GM18505 (cell line): ENCODE measurements around the gene SCGB1A1.
A peak's percentile ranks its signal among the peaks of the same experiment; 100 is the strongest.
"Not testable (repeated sequence)": the region's sequence is repeated elsewhere in the genome, so short reads cannot be mapped to it uniquely, and the experiment has no call there.

Source experiments
- ATAC-seq: cut with Tn5 transposase; IDR thresholded peaks from one replicate; pipeline ENCODE4 v1.9.1; 2021; ENCODE audit not compliant: unreplicated experiment
- POLR2A ChIP-seq: IDR thresholded peaks from 4 replicates; pipeline ENCODE4 v1.6.1; 2011; ENCODE audit warnings: borderline replicate concordance; ENCODE audit not compliant: insufficient read depth, insufficient read length; ENCODE audit errors: extremely low read depth

Gene SCGB1A1, protein sequence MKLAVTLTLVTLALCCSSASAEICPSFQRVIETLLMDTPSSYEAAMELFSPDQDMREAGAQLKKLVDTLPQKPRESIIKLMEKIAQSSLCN

DNA sequence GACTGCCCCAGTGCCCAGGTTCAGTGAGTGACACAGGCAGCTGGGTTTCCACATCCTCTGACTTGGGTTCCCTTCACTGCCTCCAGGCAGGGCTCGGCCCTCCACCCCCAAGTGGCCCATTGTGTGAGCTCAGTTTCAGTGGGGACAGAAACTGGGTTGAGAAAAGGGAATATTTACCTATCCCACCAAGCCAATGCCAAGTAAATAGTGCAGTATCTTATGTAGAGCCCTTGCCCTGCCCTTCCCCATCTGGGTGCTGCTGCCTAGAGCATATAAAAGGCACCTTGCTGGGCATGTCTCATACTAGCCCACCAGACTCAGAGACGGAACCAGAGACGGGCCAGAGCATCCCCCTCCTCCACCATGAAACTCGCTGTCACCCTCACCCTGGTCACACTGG is at the start of gene SCGB1A1:
Gene SCGB1A1 (plus strand): TSS at position 301 of the 400 bp plus-strand sequence. CDS start 63 bp downstream, at position 364.
- ATAC-seq = no peak

DNA sequence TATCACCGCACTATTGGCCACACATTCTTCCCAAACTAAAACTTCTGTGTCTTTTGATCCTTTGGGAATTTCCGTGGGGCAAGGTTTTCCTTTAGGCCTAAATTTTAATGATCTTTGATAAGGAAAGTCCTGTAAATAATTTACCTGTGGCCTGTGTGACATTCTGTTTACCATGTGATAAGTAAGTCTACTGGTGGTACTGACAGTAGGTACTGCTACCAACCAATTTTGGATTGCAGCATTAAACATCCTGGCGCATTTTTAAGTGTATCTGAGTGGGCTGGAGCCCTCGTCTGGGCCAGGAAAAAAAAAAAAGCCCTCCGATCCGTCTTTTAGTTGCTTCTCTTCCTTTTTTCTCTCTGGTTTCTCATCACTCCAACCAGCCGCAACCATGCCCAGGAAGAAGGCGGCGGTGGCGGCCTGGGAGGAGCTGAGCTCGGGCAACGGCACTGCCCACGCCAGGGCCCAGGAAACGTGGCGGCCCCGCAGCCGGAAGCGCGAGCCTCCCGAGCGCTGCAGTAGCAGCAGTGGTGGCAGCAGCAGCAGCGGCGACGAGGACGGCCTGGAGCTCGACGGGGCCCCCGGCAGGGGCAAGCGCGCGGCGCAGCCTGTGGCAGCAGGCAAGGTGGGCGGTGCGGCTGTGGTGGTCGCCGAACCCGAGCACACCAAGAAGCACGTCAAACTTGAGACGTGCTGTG is 47.9 kb upstream of the SCGB1A1 start:
- peak; percentile 34 for TF ChIP-seq POLR2A
- no peak for ATAC-seq

More for the DNA sequence above, at the start of gene SCGB1A1:
- TF ChIP-seq POLR2A = no peak

DNA sequence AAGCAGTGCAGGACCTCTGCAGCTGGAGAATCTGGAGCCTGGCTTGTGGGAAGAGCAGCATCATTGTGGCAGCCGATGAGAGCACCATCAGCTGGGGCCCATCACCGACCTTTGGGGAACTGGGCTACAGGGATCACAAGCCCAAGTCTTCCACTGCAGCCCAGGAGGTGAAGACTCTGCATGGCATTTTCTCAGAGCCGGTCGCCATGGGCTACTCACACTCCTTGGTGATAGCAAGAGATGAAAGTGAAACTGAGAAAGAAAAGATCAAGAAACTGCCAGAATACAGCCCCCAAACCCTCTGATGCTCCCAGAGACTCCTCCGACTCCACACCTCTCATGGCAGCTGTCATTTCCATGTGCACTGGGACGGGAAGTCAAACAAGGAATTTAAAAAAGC is 46.0 kb upstream of the SCGB1A1 start:
- no peak for TF ChIP-seq POLR2A
- ATAC-seq = no peak

DNA sequence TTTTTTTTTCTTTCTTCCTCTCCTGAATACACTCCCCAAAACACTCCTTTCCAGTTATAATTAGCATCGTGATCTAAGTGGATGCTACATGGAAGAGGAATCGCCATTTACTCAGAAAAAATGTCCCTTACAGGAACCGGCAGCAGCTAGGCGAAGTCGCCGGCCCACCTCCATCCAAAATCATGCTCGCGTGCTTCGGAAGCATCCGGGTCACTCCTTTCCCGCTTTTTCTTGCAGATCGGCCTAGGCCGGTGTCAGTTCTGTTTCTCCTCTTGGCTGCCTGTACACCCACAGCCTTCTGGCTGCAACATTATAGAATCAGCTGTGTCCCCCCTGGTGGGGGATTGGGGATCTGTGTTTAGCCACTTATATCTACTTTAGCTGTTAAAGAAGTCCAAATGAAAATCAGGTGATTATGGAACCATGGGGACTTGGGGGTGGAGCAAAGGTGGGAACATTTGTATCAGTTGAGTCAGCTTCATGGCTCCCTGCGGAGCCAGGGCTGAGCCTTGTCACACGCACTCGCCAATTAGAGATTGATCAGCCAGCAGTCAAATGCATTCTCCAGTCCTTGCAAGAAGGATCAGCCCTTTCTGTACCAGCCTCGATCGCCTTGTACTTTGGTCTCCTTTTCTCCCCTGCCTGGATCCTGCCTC is 45.2 kb upstream of the SCGB1A1 start:
- TF ChIP-seq POLR2A = no peak
- no peak for ATAC-seq

DNA sequence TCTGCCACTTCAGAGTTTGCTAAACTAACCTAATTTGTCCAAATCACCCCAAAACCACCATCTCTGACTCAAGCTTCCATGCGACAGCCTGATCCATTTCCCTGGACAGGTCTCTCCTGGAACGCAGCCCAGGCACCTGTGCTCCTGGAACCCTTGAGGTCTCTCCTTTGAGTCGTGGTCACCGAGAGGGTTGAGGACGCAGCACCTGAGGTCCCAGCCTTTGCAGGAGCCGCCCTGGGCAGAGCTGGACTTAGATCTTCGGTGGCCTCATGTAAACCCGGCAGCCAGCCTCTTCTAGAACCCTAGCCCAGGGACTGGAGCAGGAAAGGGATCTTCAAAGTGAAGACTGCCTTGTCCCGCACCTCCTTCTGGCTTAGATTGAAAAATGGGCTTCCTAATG is 44.0 kb upstream of the SCGB1A1 start:
- no peak for ATAC-seq
- no peak for TF ChIP-seq POLR2A

DNA sequence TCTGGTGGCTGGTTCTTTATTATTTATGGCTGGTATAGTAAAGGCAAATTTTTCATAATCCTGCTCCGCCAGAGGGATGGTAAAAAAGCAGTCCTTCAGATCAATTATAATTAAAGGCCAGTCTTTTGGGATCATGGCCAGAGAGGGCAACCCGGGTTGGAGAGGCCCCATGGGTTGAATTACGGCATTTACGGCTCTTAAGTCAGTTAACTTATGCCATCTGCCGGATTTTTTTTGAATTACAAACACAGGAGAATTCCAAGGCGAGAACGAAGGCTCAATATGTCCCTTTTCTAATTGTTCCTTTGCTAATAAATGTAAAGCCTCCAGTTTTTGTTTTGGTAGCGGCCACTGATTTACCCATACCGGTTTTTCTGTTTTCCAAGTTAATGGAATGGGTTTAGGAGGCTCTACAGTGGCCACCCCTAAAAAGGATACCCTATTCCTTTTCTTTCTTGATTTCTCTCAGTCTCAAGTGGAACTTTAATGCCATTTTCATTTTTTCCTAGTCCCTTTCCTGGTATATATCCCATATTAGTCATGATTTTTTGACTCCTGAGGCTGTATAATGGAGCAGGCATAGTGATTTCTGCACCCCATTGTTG is 40.3 kb upstream of the SCGB1A1 start:
- not testable (repeated sequence) for ATAC-seq

DNA sequence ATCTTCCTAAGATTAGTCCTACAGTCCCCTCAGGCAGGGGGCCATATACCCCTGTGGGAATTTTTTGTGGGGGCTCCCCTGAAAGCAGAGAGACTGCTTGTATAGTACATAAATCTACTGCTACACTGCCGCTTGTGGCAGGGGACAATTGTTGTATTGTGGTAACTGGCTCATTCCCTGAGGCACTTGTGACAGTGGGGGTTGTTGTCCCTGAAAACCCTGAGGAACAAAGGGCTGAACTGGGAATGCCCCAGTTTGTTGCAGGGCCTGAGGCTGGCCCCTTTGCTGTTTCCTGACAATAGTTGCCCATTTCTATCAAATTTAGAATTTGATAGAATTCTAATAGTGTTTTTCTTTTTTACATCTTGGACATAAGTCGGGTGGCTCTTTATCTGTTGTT is 39.2 kb upstream of the SCGB1A1 start:
- not testable (repeated sequence) for ATAC-seq

DNA sequence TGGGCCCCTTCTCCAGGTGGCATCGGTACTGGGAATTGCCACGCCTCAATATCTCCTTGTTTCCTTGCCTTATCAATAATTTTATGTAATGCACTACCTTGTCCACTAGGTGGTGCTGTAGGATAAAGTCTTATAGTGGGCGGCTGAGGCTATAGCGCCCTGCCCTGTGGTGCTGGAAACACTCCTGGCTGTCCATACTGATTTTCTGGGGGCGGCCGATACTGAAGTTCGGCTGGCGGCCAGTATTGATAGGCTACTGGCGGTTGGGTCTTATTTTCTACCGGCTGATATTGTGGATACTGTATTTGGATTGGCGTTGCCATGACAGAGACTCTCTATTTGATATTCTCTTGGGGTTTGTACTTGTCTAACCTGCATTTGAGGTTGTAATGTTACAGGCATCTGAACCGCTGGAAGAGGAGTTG is 38.0 kb upstream of the SCGB1A1 start:
- not testable (repeated sequence) for ATAC-seq

DNA sequence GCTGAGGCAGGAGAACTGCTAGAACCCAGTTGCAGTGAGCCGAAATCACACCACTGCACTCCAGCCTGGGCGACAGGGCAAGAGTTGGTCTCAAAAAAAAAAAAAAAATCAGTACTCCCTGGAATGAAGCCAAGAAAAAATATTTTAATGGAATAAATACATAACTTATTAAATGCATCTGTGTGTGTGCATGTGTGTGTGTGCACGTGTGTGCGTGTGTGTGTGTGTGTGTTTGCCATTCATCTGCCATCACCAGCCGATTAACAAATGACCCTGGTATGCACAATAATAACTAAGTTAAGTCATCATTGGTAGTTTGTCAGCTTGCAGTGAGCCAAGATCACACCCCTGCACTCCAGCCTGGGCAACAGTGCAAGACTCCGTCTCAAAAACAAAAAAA is 35.0 kb upstream of the SCGB1A1 start:
- no peak for TF ChIP-seq POLR2A
- no peak for ATAC-seq

DNA sequence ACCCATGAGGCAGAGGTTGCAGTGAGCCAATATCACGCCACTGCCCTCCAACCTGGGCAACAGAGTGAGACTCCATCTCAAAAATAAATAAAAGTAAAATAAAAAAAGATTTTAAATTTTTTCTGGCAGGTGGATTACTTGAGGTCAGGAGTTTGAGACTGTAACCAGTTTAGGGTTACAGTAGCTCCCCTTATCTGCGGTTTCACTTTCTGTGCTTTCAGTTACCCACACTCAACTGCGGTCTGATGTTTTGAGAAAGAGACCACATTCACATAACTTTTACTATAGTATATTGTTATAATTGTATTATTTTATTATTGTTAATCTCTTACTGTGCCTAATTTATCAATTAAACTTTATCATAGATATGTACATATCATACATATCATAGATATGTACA is 32.8 kb upstream of the SCGB1A1 start:
- not testable (repeated sequence) for ATAC-seq

DNA sequence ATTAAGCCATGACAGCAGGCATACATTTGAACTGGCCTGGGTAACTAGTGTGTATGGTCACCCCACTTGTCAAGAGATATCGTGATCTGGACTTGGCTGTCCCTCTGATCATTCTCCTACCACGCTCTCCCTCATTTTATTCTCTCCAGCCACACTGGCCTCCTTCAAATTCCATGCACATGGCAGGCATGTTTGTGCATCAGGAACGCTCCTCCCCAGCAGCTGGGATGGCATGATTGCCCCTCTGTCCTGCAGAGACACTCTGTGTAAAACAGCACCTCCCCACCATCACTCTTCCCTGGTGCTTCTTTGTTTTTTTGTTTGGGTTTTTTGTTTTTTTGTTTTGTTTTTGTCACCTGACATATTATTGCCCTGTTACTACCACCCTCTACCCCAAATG is 31.5 kb upstream of the SCGB1A1 start:
- ATAC-seq = no peak
- no peak for TF ChIP-seq POLR2A

DNA sequence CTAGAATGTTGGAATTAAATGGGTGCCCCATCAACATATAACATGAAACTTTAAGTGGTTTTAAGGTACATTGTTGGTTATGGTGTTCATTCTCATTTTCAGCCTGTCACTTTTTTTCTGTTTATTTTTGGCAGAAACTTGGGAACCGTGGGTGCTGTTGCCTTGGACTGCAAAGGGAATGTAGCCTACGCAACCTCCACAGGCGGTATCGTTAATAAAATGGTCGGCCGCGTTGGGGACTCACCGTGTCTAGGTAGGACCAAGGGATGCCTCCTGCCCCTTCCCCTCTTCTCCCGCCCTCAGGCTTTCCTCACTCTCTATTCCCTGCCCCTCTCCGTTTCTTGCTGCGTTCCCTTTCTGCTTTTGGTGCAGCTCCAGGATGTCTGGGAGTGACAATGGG is 29.8 kb upstream of the SCGB1A1 start:
- TF ChIP-seq POLR2A = no peak
- no peak for ATAC-seq

DNA sequence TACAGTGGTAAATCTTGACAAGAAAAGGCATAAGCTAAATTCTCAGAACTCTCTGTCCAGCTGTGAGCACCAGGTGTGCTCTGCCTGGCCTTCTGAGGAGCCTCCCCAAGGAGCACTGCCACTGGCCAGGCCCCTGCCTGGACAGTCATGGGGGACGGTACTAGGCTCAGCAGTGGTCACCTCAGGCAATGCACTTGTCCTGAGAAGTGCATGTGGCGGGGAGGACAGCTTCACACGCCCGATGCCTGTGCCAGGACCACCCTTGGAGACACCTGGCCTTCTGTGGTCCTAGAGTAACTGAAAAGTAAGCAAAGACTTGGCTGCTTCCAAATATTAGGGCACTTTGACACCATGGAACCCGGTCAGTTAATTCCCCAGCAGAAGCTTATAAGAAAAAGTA is 28.6 kb upstream of the SCGB1A1 start:
- no peak for TF ChIP-seq POLR2A
- ATAC-seq = no peak

DNA sequence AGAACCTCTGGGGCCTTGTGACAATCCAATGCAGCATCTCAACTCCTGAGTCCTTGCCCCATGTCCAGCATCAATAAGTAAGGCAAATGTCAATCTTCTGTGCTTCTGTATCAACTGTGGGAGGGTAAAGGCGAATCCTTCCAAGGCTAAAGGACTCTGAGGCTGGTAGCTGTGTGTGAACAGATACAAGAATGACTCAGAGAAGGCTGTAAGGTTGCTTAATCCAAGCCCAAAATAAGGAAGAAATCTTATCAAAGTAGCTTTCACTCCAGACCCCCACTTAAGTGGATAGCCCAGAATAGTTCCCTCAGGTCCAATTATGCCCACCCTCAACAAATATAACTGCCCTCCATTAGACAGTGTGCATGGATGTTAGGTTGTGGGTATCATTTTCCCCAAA is 28.1 kb upstream of the SCGB1A1 start:
- TF ChIP-seq POLR2A = no peak
- ATAC-seq = no peak
